Ramos (cell line): ENCODE results near the gene PIGO.

Source experiments
- in situ Hi-C: fragments of 300-500 bp; cut with MboI; formaldehyde crosslinking; loops from one replicate; pipeline ENCODE4 v1.14.3; 2022; ENCODE audit warnings: low sequenced_read_pairs; ENCODE audit not compliant: unreplicated experiment

The PIGO gene

GRCh38 chr9:35096035-35096849, at the start of gene PIGO:
Gene PIGO (minus strand): TSS chr9:35096591. CDS start chr9:35095565, 1,026 bp downstream.
- in situ Hi-C loops: loop anchor here (25.0 kb wide), 1 partner anchor 641 kb away; the partner anchor contains the start of genes CREB3, GBA2, RGP1 and TLN1

GRCh38 chr9:35142037-35142436, 45.6 kb upstream of the PIGO start:
- in situ Hi-C loops: no loop called here

GRCh38 chr9:35140093-35140492, 43.7 kb upstream of the PIGO start:
- in situ Hi-C loops: no loop called here

GRCh38 chr9:35136866-35137265, 40.5 kb upstream of the PIGO start:
- in situ Hi-C loops: no loop called here

- in situ Hi-C loops: no loop called here
Measured at GRCh38 chr9:35135988-35136387, 39.6 kb upstream of the PIGO start.

- in situ Hi-C loops: no loop called here
Measured at GRCh38 chr9:35134920-35135319, 38.5 kb upstream of the PIGO start.

- in situ Hi-C loops: loop anchor here (10.0 kb wide), 1 partner anchor 438 kb away; no protein-coding TSS in a partner anchor
Measured at GRCh38 chr9:35116898-35117551, 20.6 kb upstream of the PIGO start.

GRCh38 chr9:35116539-35116897, 20.1 kb upstream of the PIGO start:
- in situ Hi-C loops: loop anchor here (10.0 kb wide), 1 partner anchor 438 kb away; no protein-coding TSS in a partner anchor

- in situ Hi-C loops: loop anchor here (10.0 kb wide), 1 partner anchor 439 kb away; no protein-coding TSS in a partner anchor
Measured at GRCh38 chr9:35115680-35116538, 19.5 kb upstream of the PIGO start, which contains the start of gene ATOSB. Gene ATOSB (minus strand): TSS chr9:35115862. CDS start chr9:35108274, 7,588 bp downstream.

- in situ Hi-C loops: loop anchor here (10.0 kb wide), 1 partner anchor 440 kb away; no protein-coding TSS in a partner anchor
Measured at GRCh38 chr9:35114840-35115628, 18.6 kb upstream of the PIGO start.

GRCh38 chr9:35114113-35114839, 17.9 kb upstream of the PIGO start:
- in situ Hi-C loops: loop anchor here (10.0 kb wide), 1 partner anchor 441 kb away; no protein-coding TSS in a partner anchor

- in situ Hi-C loops: loop anchor here (10.0 kb wide), 1 partner anchor 442 kb away; no protein-coding TSS in a partner anchor
Measured at GRCh38 chr9:35112257-35113020, 16.0 kb upstream of the PIGO start.

GRCh38 chr9:35111001-35111933, 14.9 kb upstream of the PIGO start:
- in situ Hi-C loops: loop anchor here (10.0 kb wide), 1 partner anchor 444 kb away; no protein-coding TSS in a partner anchor

GRCh38 chr9:35110327-35110761, 14.0 kb upstream of the PIGO start:
- in situ Hi-C loops: loop anchor here (10.0 kb wide), 1 partner anchor 444 kb away; no protein-coding TSS in a partner anchor

GRCh38 chr9:35108946-35109575, 12.7 kb upstream of the PIGO start:
- in situ Hi-C loops: no loop called here

- in situ Hi-C loops: no loop called here
Measured at GRCh38 chr9:35108461-35108860, 12.1 kb upstream of the PIGO start.
